ENCODE measurements around the gene PLN.

DNA sequence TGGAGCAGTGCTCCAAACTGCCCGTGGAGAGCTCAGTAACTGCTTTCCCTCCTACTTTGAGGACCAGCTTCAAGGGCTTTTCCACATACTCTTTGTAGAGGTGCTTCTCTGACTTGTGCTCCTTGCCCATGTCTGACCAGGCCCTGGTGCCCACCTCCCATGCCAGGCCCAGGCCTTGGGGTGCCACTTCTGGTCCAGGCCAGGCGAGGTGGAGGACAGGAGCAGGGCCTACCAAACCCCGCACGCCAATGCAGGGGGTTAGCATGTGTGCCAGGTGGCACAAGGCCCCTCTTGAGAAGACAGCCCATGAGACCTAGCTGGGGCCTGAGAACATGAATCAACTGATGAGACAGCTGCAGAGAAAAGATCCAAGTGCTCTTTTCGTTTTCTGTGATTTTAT is 47.0 kb upstream of the PLN start:
- TF ChIP-seq, protein P1, sequence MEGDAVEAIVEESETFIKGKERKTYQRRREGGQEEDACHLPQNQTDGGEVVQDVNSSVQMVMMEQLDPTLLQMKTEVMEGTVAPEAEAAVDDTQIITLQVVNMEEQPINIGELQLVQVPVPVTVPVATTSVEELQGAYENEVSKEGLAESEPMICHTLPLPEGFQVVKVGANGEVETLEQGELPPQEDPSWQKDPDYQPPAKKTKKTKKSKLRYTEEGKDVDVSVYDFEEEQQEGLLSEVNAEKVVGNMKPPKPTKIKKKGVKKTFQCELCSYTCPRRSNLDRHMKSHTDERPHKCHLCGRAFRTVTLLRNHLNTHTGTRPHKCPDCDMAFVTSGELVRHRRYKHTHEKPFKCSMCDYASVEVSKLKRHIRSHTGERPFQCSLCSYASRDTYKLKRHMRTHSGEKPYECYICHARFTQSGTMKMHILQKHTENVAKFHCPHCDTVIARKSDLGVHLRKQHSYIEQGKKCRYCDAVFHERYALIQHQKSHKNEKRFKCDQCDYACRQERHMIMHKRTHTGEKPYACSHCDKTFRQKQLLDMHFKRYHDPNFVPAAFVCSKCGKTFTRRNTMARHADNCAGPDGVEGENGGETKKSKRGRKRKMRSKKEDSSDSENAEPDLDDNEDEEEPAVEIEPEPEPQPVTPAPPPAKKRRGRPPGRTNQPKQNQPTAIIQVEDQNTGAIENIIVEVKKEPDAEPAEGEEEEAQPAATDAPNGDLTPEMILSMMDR (tag by site-specific recombination; IDR thresholded peaks at IDR 0.05), result no peak
- no peak for TF ChIP-seq ZNF211 (tag by site-specific recombination; IDR thresholded peaks at IDR 0.05; ENCODE audit: low read depth)
- no peak for TF ChIP-seq ZNF776 (tag by site-specific recombination; IDR thresholded peaks at IDR 0.05; ENCODE audit: borderline replicate concordance)
